ENCODE results near the gene TUBB4A.

GRCh38 chr19:6484831-6485230 lies 17.3 kb downstream of the TUBB4A start:
- TF ChIP-seq CTCF (conservative IDR thresholded peaks at IDR 0.05; ENCODE audit: low read length) (no peak), EZH2phosphoT487 (IDR thresholded peaks at IDR 0.05; ENCODE audit: borderline replicate concordance, low read depth, low read length) (no peak)
